Gastroesophageal sphincter (tissue), 3 donors: ENCODE measurements around the gene BAG3.

ENCODE experiments used
- CTCF ChIP-seq, 4 experiments: fragments of 200-600 bp in 2 of 4; fragments of 450-650 bp in 2 of 4; sonication (generic) in 1 of 4; IDR thresholded peaks; one replicate each; pipeline ENCODE4 v1.5.1; 2017 to 2019; ENCODE audit warnings: antibody characterized with exemption in 4 of 4, mild to moderate bottlenecking in 2 of 4, moderate library complexity in 2 of 4
- EP300 ChIP-seq: sonication (generic); formaldehyde crosslinking; IDR thresholded peaks from one replicate; pipeline ENCODE4 v1.6.1; 2017; ENCODE audit warnings: antibody characterized with exemption, mild to moderate bottlenecking
- POLR2A ChIP-seq, 2 donors: fragments of 450-650 bp; IDR thresholded peaks; one replicate each; pipeline ENCODE4 v1.6.1; 2017; ENCODE audit warnings: antibody characterized with exemption in 2 of 2, mild to moderate bottlenecking in 2 of 2, moderate library complexity in 1 of 2
- POLR2AphosphoS5 ChIP-seq: sonication (generic); formaldehyde crosslinking; IDR thresholded peaks from one replicate; pipeline ENCODE4 v1.6.1; 2017; ENCODE audit warnings: antibody characterized with exemption

DNA sequence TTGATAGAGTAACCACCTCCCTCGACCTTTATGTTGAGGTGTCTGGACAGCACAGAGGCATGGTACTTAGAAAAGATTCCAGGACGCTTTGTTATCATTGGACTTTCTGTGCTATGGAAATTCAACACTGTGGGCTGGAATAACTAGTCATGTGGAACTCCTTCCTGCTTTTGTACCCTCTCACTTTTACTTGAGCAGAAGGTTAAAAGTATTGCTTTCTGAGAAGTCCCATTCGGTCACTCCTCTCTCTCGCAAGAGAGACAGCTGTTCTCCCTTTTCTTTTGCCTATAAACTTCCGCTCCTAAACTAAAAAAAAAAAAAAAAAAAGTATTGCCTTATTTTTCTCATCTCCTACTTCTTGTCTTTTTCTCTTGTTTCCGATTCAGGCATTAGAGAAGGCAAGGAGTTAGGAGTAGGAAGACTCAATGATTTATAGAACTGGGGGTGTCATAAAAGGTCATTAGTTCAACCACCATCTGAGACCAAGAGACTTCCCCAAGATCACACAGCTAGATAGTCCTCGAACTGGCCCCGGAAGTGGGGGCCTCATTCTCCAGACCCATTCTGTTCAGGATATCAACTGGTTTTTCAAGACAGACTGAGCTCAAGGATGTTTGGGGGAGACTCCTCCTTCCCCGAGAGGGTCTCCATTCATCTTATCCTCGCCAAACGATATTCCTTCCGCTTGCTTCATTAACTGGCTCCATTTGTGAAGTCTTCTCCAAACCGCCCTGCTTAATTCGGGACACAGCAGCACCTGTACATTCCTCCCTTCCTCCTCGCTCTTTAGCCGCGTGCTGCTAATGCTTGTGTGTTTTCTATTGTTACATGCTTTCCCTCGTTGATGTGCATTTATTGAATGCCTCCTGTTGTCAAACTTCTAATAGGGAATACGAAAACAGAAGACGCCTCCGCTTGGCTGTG is 73.7 kb downstream of the BAG3 start:
- no peak for TF ChIP-seq CTCF (IDR thresholded peaks at IDR 0.05)
- TF ChIP-seq EP300, result no peak
- no peak for TF ChIP-seq POLR2A (IDR thresholded peaks at IDR 0.05)
- TF ChIP-seq POLR2AphosphoS5, result no peak
